Measurements from ENCODE around the gene DIS3L2. TPM values are rescaled to one million over a fixed set of nuclear protein-coding genes. Genes with fewer than 3 reads are reported as not detected.

The DIS3L2 gene
- total RNA-seq, 6 donors from 2014 or later = 31.2 to 98.5 (median 50.3) TPM

GRCh38 chr2:232316461-232317330, 355.2 kb downstream of the DIS3L2 start:
- 62 to 68% methylated on average over 12 of the region's 12 CpGs for whole genome bisulfite sequencing, 2 donors
- no peak for ATAC-seq (ENCODE audit: low FRiP score in 2 of 2)

GRCh38 chr2:232318169-232318855, 356.8 kb downstream of the DIS3L2 start:
- 92% methylated on average over 11 to 12 of the region's 12 CpGs for WGBS, 2 donors
- H3K4me3 ChIP-seq = no peak overlapping the region
- peaks cover 0 to 5% (median 0%) of the 10 kb centered on the region in 4 donors for H3K36me3 ChIP-seq
- TF ChIP-seq POLR2A (IDR thresholded peaks at IDR 0.05) = no peak
- TF ChIP-seq EP300 (IDR thresholded peaks at IDR 0.05) = no peak
- no peak for TF ChIP-seq CTCF (IDR thresholded peaks at IDR 0.05)
- no peak for TF ChIP-seq POLR2AphosphoS5 (IDR thresholded peaks at IDR 0.05)
- peak overlapping the region in 1 of 4 donors; percentile 16 for H3K27ac ChIP-seq
- peaks cover 24 to 43% (median 29%) of the 10 kb centered on the region in 4 donors for H3K4me1 ChIP-seq
- ATAC-seq (ENCODE audit: low FRiP score in 2 of 2) (no peak), DNase-seq (peak in 1 of 2 donors; percentile 18)
- no peaks in the 10 kb centered on the region for H3K27me3 ChIP-seq
- no peaks in the 10 kb centered on the region for H3K9me3 ChIP-seq

More at GRCh38 chr2:232316461-232317330, 355.2 kb downstream of the DIS3L2 start:
- TF ChIP-seq CTCF (IDR thresholded peaks at IDR 0.05) = no peak
- no peak for TF ChIP-seq POLR2AphosphoS5 (IDR thresholded peaks at IDR 0.05)
- no peak for TF ChIP-seq POLR2A (IDR thresholded peaks at IDR 0.05)
- TF ChIP-seq EP300 (IDR thresholded peaks at IDR 0.05) = no peak
- Histone ChIP-seq H3K36me3 (no peaks in the 10 kb centered on the region), H3K27me3 (no peaks in the 10 kb centered on the region), H3K27ac (peak overlapping the region; percentile 65 to 88 (median 82)), H3K9me3 (peaks cover 0 to 8% (median 0%) of the 10 kb centered on the region in 4 donors), H3K4me1 (peaks cover 24 to 43% (median 29%) of the 10 kb centered on the region in 4 donors), H3K4me3 (no peak overlapping the region)
- peak in 1 of 2 donors; percentile 22 for DNase-seq

- DNase-seq = peak in 1 of 2 donors; percentile 21
- Histone ChIP-seq H3K9me3 (no peaks in the 10 kb centered on the region), H3K4me3 (no peak overlapping the region), H3K4me1 (peaks cover 24 to 39% (median 26%) of the 10 kb centered on the region in 4 donors), H3K27ac (peak overlapping the region in 1 of 4 donors; percentile 16), H3K27me3 (no peaks in the 10 kb centered on the region), H3K36me3 (peaks cover 0 to 5% (median 0%) of the 10 kb centered on the region in 4 donors)
- ATAC-seq (ENCODE audit: low FRiP score in 2 of 2) = no peak
- TF ChIP-seq POLR2A (IDR thresholded peaks at IDR 0.05) = no peak
- TF ChIP-seq CTCF (IDR thresholded peaks at IDR 0.05) = no peak
- no peak for TF ChIP-seq EP300 (IDR thresholded peaks at IDR 0.05)
- no peak for TF ChIP-seq POLR2AphosphoS5 (IDR thresholded peaks at IDR 0.05)
- WGBS, 2 donors = 73 to 76% methylated on average over 4 of the region's 4 CpGs
Measured at GRCh38 chr2:232319067-232319802, 357.7 kb downstream of the DIS3L2 start.

GRCh38 chr2:232319803-232320442, 358.4 kb downstream of the DIS3L2 start:
- Histone ChIP-seq H3K4me1 (peaks cover 19 to 32% (median 20%) of the 10 kb centered on the region in 4 donors), H3K4me3 (no peak overlapping the region), H3K36me3 (peaks cover 0 to 5% (median 0%) of the 10 kb centered on the region in 4 donors), H3K27ac (no peak overlapping the region), H3K27me3 (no peaks in the 10 kb centered on the region), H3K9me3 (no peaks in the 10 kb centered on the region)
- TF ChIP-seq POLR2AphosphoS5 (IDR thresholded peaks at IDR 0.05) (no peak), CTCF (IDR thresholded peaks at IDR 0.05) (no peak), EP300 (IDR thresholded peaks at IDR 0.05) (no peak), POLR2A (IDR thresholded peaks at IDR 0.05) (no peak)
- DNase-seq (peak in 1 of 2 donors; percentile 14), ATAC-seq (ENCODE audit: low FRiP score in 2 of 2) (no peak)
- 83 to 93% methylated on average over 5 to 10 of the region's 10 CpGs for WGBS, 2 donors
